Keratinocyte (primary cell): ENCODE results near the gene KMT2B. TPM values are rescaled to one million over a fixed set of nuclear protein-coding genes. Genes with fewer than 3 reads are reported as not detected.

Source experiments
- DNase-seq: peaks from one replicate; pipeline ENCODE4 v3.0.0-alpha.2; 2011; ENCODE audit warnings: low read depth, missing footprints, low spot score
- FAIRE-seq: peaks from 2 replicates; lab custom pipeline; 2011; peaks lifted over from hg19 to GRCh38; lab: Jason Lieb, UNC
- H2AFZ ChIP-seq: 2 replicates; pipeline ENCODE4 v1.6.0; 2012; ENCODE audit warnings: low read length, control low read depth, inconsistent platforms; ENCODE audit not compliant: control insufficient read depth
- H3K27ac ChIP-seq: 2 replicates; pipeline ENCODE4 v1.5.1; 2011; ENCODE audit warnings: low read length; ENCODE audit not compliant: control insufficient read depth, insufficient read depth
- H3K27me3 ChIP-seq: 3 replicates; pipeline ENCODE4 v1.6.0; 2011; ENCODE audit warnings: low read length; ENCODE audit not compliant: control insufficient read depth, insufficient read depth; ENCODE audit errors: extremely low read depth
- H3K36me3 ChIP-seq, 2 experiments: 2 replicates in 1 of 2; 3 replicates in 1 of 2; pipeline ENCODE4 v1.5.1; 2011; ENCODE audit warnings: low read length in 2 of 2, mild to moderate bottlenecking in 1 of 2; ENCODE audit not compliant: control insufficient read depth in 2 of 2, insufficient read depth in 2 of 2; ENCODE audit errors: extremely low read depth in 1 of 2
- H3K4me1 ChIP-seq: 3 replicates; pipeline ENCODE4 v1.5.1; 2011; ENCODE audit warnings: low read length; ENCODE audit not compliant: control insufficient read depth, insufficient read depth; ENCODE audit errors: extremely low read depth
- H3K4me2 ChIP-seq: 3 replicates; pipeline ENCODE4 v1.6.0; 2011; ENCODE audit warnings: low read depth, low read length; ENCODE audit not compliant: control insufficient read depth, insufficient read depth; ENCODE audit errors: extremely low read depth
- H3K4me3 ChIP-seq, 3 experiments: fragments of 200-600 bp in 1 of 3; sonication (generic) in 1 of 3; 2 replicates in 2 of 3; 3 replicates in 1 of 3; pipeline ENCODE4 v1.5.1; 2011 to 2016; ENCODE audit warnings: low read length in 3 of 3, mild to moderate bottlenecking in 3 of 3, control low read depth in 2 of 3, inconsistent platforms in 1 of 3, low read depth in 1 of 3, mixed read lengths in 1 of 3, mixed run types in 1 of 3, moderate library complexity in 1 of 3; ENCODE audit not compliant: control insufficient read depth in 2 of 3, insufficient read depth in 2 of 3; ENCODE audit errors: extremely low read depth in 1 of 3
- H3K79me2 ChIP-seq: 2 replicates; pipeline ENCODE4 v1.6.0; 2012; ENCODE audit warnings: low read length; ENCODE audit not compliant: control insufficient read depth, insufficient read depth
- H3K9ac ChIP-seq: 3 replicates; pipeline ENCODE4 v1.6.0; 2011; ENCODE audit warnings: low read length; ENCODE audit not compliant: control insufficient read depth, insufficient read depth; ENCODE audit errors: extremely low read depth
- H3K9me1 ChIP-seq: 3 replicates; pipeline ENCODE4 v1.6.0; 2011; ENCODE audit warnings: low read length; ENCODE audit not compliant: control insufficient read depth, insufficient read depth; ENCODE audit errors: extremely low read depth
- H3K9me3 ChIP-seq: 2 replicates; pipeline ENCODE4 v1.5.1; 2012; ENCODE audit warnings: low read depth, low read length; ENCODE audit not compliant: control insufficient read depth
- H4K20me1 ChIP-seq: 3 replicates; pipeline ENCODE4 v1.6.0; 2011; ENCODE audit warnings: low read length; ENCODE audit not compliant: control insufficient read depth, insufficient read depth; ENCODE audit errors: extremely low read depth
- CTCF ChIP-seq, 3 experiments: IDR thresholded peaks in 1 of 3; conservative IDR thresholded peaks in 1 of 3; optimal IDR thresholded peaks in 1 of 3; 2 replicates in 2 of 3; 3 replicates in 1 of 3; pipeline versions ENCODE3 to v1.5.1; 2011; ENCODE audit warnings: low read length in 3 of 3, mild to moderate bottlenecking in 3 of 3, moderate library complexity in 2 of 3, control low read depth in 1 of 3, inconsistent platforms in 1 of 3; ENCODE audit not compliant: insufficient read depth in 2 of 3; ENCODE audit errors: extremely low read depth in 1 of 3
- EZH2 ChIP-seq: IDR thresholded peaks from one replicate; pipeline ENCODE4 v1.6.1; 2012; ENCODE audit warnings: inconsistent platforms, mild to moderate bottlenecking, low read length, moderate library complexity
- dilution Hi-C: fragments of 300-500 bp; cut with MboI; formaldehyde crosslinking; loops from one replicate; pipeline ENCODE4 v1.7.0; 2020; ENCODE audit warnings: low sequenced_read_pairs; ENCODE audit not compliant: extremely low pct_ligation_motif_present
- polyA plus RNA-seq, 5 experiments: library from polyadenylated mRNA; depleted of rRNA in 3 of 5; stranded (reverse) in 3 of 5; stranded (forward) in 1 of 5; unstranded in 1 of 5; fragments of >200 nt; gene quantifications; 1 replicate in 1 of 5; 2 replicates in 3 of 5; 3 replicates in 1 of 5; pipeline versions ENCODE4 v1.2.1 to v1.2.3, GENCODE V29; 2011 to 2012; ENCODE audit warnings: missing spikeins in 2 of 5, low read depth in 1 of 5, low replicate concordance in 1 of 5

Gene KMT2B
- polyA plus RNA-seq, 1 donor (not counting 4 experiments of a cell fraction or from before 2014, with no cell fraction given) = 7.7 TPM

GRCh38 chr19:35704218-35704617, 13.6 kb upstream of the KMT2B start, which contains the start of gene ZBTB32:
Gene ZBTB32, plus strand, starts transcription at chr19:35704558. Its CDS starts 10,069 bp downstream, at chr19:35714627.
- Histone ChIP-seq H3K27me3 (no peaks in the 10 kb centered on the region), H2AFZ (no peak within 1 kb of the TSS), H4K20me1 (no peaks in the 10 kb centered on the region), H3K79me2 (no peaks in the 10 kb centered on the region), H3K27ac (no peak within 1 kb of the TSS), H3K9me1 (no peaks in the 10 kb centered on the region), H3K9me3 (no peaks in the 10 kb centered on the region), H3K4me1 (no peaks in the 10 kb centered on the region), H3K4me2 (no peak within 1 kb of the TSS), H3K9ac (no peak within 1 kb of the TSS), H3K36me3 (no peaks in the 10 kb centered on the region), H3K4me3 (no peak within 1 kb of the TSS)
- dilution Hi-C loops = no loop called here
- DNase-seq (no peak), FAIRE-seq (no peak)
- TF ChIP-seq EZH2 (no peak), CTCF (optimal IDR thresholded peaks at IDR 0.05 in 1 of 3, IDR thresholded peaks at IDR 0.05 in 1 of 3, conservative IDR thresholded peaks at IDR 0.05 in 1 of 3; ENCODE audit: extremely low read depth in 1 of 3, insufficient read depth in 2 of 3, low read length in 3 of 3) (no peak)

- FAIRE-seq (no peak), DNase-seq (no peak)
- dilution Hi-C loops = no loop called here
- Histone ChIP-seq H3K9ac (no peak overlapping the region), H3K27me3 (no peaks in the 10 kb centered on the region), H3K4me1 (peaks cover 6% of the 10 kb centered on the region), H4K20me1 (no peaks in the 10 kb centered on the region), H3K79me2 (no peaks in the 10 kb centered on the region), H3K4me2 (no peak overlapping the region), H3K36me3 (no peaks in the 10 kb centered on the region), H2AFZ (no peak overlapping the region), H3K27ac (no peak overlapping the region), H3K9me1 (no peaks in the 10 kb centered on the region), H3K9me3 (no peaks in the 10 kb centered on the region), H3K4me3 (no peak overlapping the region)
- TF ChIP-seq CTCF (optimal IDR thresholded peaks at IDR 0.05 in 1 of 3, IDR thresholded peaks at IDR 0.05 in 1 of 3, conservative IDR thresholded peaks at IDR 0.05 in 1 of 3; ENCODE audit: extremely low read depth in 1 of 3, insufficient read depth in 2 of 3, low read length in 3 of 3) = no peak
- no peak for TF ChIP-seq EZH2
Observed at GRCh38 chr19:35708391-35708790, 9.4 kb upstream of the KMT2B start.
